ENCODE data around the gene PKN2. TPM values are rescaled to one million over a fixed set of nuclear protein-coding genes. Genes with fewer than 3 reads are reported as not detected.

The PKN2 gene
- total RNA-seq, 1 experiment from 2014 or later: 37.1 TPM

- H3K4me2 ChIP-seq (ENCODE audit: low read depth, low read length, poor library complexity, severe bottlenecking): no peak overlapping the region
- H3K36me3 ChIP-seq (ENCODE audit: insufficient read depth, low read length): peaks cover 12% of the 10 kb centered on the region; the same call in 1 of the 2 replicates
- H3K4me3 ChIP-seq (ENCODE audit: low read length): no peak overlapping the region
- no peak overlapping the region for H3K9ac ChIP-seq (ENCODE audit: low read length)
- no peaks in the 10 kb centered on the region for H4K20me1 ChIP-seq (ENCODE audit: insufficient read depth, low read depth, low read length)
- peaks cover 40% of the 10 kb centered on the region for H3K4me1 ChIP-seq (ENCODE audit: low read length)
- H3K27ac ChIP-seq (ENCODE audit: low read length): no peak overlapping the region; the same call in 1 of the 2 replicates
- H3K9me3 ChIP-seq (ENCODE audit: low read length): 0 out of 2 replicates have a peak, but pooled peaks cover 2% of the 10 kb centered on the region
- DNase-seq: no peak
- no peaks in the 10 kb centered on the region for H3K9me2 ChIP-seq (replicated peaks; ENCODE audit: insufficient read depth, low read length)
- H2AFZ ChIP-seq (ENCODE audit: low read length): no peak overlapping the region
- no peaks in the 10 kb centered on the region for H3K27me3 ChIP-seq (ENCODE audit: low read length)
- H3K79me2 ChIP-seq (ENCODE audit: low read length): peaks cover 97% of the 10 kb centered on the region
These were observed 45.2 kb downstream of the PKN2 start for GRCh38 chr1:88729297-88729696.

DNA sequence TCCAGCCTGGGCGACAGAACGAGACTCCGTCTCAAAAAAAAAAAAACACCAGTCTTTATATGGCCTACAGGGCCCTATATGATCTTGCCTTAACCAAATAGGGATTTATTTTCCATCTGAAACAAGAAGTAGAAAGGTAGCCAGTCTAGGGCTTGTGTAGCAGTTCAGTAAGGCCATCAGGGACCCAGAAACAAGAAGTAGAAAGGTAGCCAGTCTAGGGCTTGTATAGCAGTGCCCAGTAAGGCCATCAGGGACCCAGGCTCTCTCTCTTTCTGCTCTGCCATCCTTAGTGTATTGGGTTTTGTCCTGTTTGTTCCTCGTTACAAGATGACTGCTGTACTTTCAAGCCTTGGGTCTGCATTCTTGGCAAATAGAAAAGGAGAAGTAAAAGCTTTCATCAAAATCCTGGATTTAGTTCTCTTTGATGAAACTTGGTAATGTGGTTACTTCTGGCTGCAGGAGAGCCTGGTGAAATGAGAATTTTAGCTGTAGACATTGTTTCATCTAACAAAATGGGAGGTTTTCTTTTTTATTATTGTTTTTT, 46.1 kb downstream of the PKN2 start:
- H3K4me1 ChIP-seq (ENCODE audit: low read length): peaks cover 39% of the 10 kb centered on the region
- H3K79me2 ChIP-seq (ENCODE audit: low read length): peaks cover 99% of the 10 kb centered on the region
- no peaks in the 10 kb centered on the region for H3K9me2 ChIP-seq (replicated peaks; ENCODE audit: insufficient read depth, low read length)
- no peaks in the 10 kb centered on the region for H4K20me1 ChIP-seq (ENCODE audit: insufficient read depth, low read depth, low read length)
- peaks cover 7% of the 10 kb centered on the region for H3K9me3 ChIP-seq (ENCODE audit: low read length)
- peak overlapping the region; percentile 9 for H3K4me2 ChIP-seq (ENCODE audit: low read depth, low read length, poor library complexity, severe bottlenecking)
- H3K36me3 ChIP-seq (ENCODE audit: insufficient read depth, low read length): peaks cover 16% of the 10 kb centered on the region; the same call in 1 of the 2 replicates
- no peak overlapping the region for H3K9ac ChIP-seq (ENCODE audit: low read length)
- H3K27me3 ChIP-seq (ENCODE audit: low read length): no peaks in the 10 kb centered on the region
- no peak overlapping the region for H3K4me3 ChIP-seq (ENCODE audit: low read length)
- peak; percentile 56 for DNase-seq
- peak overlapping the region; percentile 33; the same call in 1 of the 2 replicates for H3K27ac ChIP-seq (ENCODE audit: low read length)
- H2AFZ ChIP-seq (ENCODE audit: low read length): no peak overlapping the region

GRCh38 chr1:88730995-88731394, 46.9 kb downstream of the PKN2 start:
- peak overlapping the region; percentile 33; the same call in 1 of the 2 replicates for H3K27ac ChIP-seq (ENCODE audit: low read length)
- H3K79me2 ChIP-seq (ENCODE audit: low read length): peaks cover 99% of the 10 kb centered on the region
- H3K9ac ChIP-seq (ENCODE audit: low read length): no peak overlapping the region
- H3K27me3 ChIP-seq (ENCODE audit: low read length): no peaks in the 10 kb centered on the region
- no peak overlapping the region for H2AFZ ChIP-seq (ENCODE audit: low read length)
- peaks cover 34% of the 10 kb centered on the region for H3K4me1 ChIP-seq (ENCODE audit: low read length)
- DNase-seq: no peak
- peak overlapping the region; percentile 9 for H3K4me2 ChIP-seq (ENCODE audit: low read depth, low read length, poor library complexity, severe bottlenecking)
- no peaks in the 10 kb centered on the region for H4K20me1 ChIP-seq (ENCODE audit: insufficient read depth, low read depth, low read length)
- H3K9me3 ChIP-seq (ENCODE audit: low read length): peaks cover 12% of the 10 kb centered on the region
- peaks cover 21% of the 10 kb centered on the region for H3K36me3 ChIP-seq (ENCODE audit: insufficient read depth, low read length)
- no peak overlapping the region for H3K4me3 ChIP-seq (ENCODE audit: low read length)
- H3K9me2 ChIP-seq (replicated peaks; ENCODE audit: insufficient read depth, low read length): no peaks in the 10 kb centered on the region

GRCh38 chr1:88731475-88732269, 47.6 kb downstream of the PKN2 start:
- H3K4me3 ChIP-seq (ENCODE audit: low read length): no peak overlapping the region
- H3K36me3 ChIP-seq (ENCODE audit: insufficient read depth, low read length): peaks cover 23% of the 10 kb centered on the region
- peaks cover 12% of the 10 kb centered on the region for H3K9me3 ChIP-seq (ENCODE audit: low read length)
- no peaks in the 10 kb centered on the region for H4K20me1 ChIP-seq (ENCODE audit: insufficient read depth, low read depth, low read length)
- no peaks in the 10 kb centered on the region for H3K27me3 ChIP-seq (ENCODE audit: low read length)
- H2AFZ ChIP-seq (ENCODE audit: low read length): no peak overlapping the region
- H3K4me1 ChIP-seq (ENCODE audit: low read length): peaks cover 29% of the 10 kb centered on the region
- H3K9me2 ChIP-seq (replicated peaks; ENCODE audit: insufficient read depth, low read length): no peaks in the 10 kb centered on the region
- no peak for DNase-seq
- H3K27ac ChIP-seq (ENCODE audit: low read length): no peak overlapping the region
- no peak overlapping the region for H3K4me2 ChIP-seq (ENCODE audit: low read depth, low read length, poor library complexity, severe bottlenecking)
- H3K79me2 ChIP-seq (ENCODE audit: low read length): peaks cover 99% of the 10 kb centered on the region
- H3K9ac ChIP-seq (ENCODE audit: low read length): no peak overlapping the region

- no peaks in the 10 kb centered on the region for H4K20me1 ChIP-seq (ENCODE audit: insufficient read depth, low read depth, low read length)
- H2AFZ ChIP-seq (ENCODE audit: low read length): no peak overlapping the region
- H3K9ac ChIP-seq (ENCODE audit: low read length): no peak overlapping the region
- H3K4me3 ChIP-seq (ENCODE audit: low read length): no peak overlapping the region
- DNase-seq: no peak
- no peaks in the 10 kb centered on the region for H3K27me3 ChIP-seq (ENCODE audit: low read length)
- peaks cover 12% of the 10 kb centered on the region for H3K9me3 ChIP-seq (ENCODE audit: low read length)
- no peak overlapping the region for H3K27ac ChIP-seq (ENCODE audit: low read length)
- H3K4me2 ChIP-seq (ENCODE audit: low read depth, low read length, poor library complexity, severe bottlenecking): no peak overlapping the region
- H3K4me1 ChIP-seq (ENCODE audit: low read length): peaks cover 20% of the 10 kb centered on the region
- peaks cover 19% of the 10 kb centered on the region for H3K36me3 ChIP-seq (ENCODE audit: insufficient read depth, low read length)
- peaks cover 100% of the 10 kb centered on the region for H3K79me2 ChIP-seq (ENCODE audit: low read length)
- no peaks in the 10 kb centered on the region for H3K9me2 ChIP-seq (replicated peaks; ENCODE audit: insufficient read depth, low read length)
These were observed 51.3 kb downstream of the PKN2 start for GRCh38 chr1:88735382-88735781.

DNA sequence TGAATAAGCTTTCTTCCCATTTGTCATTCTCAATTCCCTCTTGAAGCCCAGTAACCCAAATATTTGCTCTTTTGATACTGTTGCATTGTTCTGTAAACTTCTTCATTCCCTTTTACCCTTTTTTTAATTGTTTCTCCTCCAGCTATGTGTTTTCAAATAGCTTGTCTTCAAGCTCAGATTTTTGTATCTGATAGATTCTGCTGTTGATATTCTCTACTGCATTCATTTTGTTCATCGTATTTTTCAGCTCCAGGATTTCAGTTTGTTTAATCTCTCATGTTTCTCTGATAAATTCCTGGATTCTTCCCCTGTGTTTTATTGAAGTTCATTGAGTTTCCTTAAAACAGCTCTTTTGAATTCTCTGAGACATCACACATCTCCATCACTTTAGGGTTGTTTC, 51.8 kb downstream of the PKN2 start:
- H3K4me2 ChIP-seq (ENCODE audit: low read depth, low read length, poor library complexity, severe bottlenecking): no peak overlapping the region
- peaks cover 15% of the 10 kb centered on the region for H3K4me1 ChIP-seq (ENCODE audit: low read length)
- H3K79me2 ChIP-seq (ENCODE audit: low read length): peaks cover 100% of the 10 kb centered on the region
- no peaks in the 10 kb centered on the region for H3K9me2 ChIP-seq (replicated peaks; ENCODE audit: insufficient read depth, low read length)
- DNase-seq: no peak
- H3K9ac ChIP-seq (ENCODE audit: low read length): no peak overlapping the region
- H3K27me3 ChIP-seq (ENCODE audit: low read length): no peaks in the 10 kb centered on the region
- no peak overlapping the region for H3K27ac ChIP-seq (ENCODE audit: low read length)
- H3K4me3 ChIP-seq (ENCODE audit: low read length): no peak overlapping the region
- H4K20me1 ChIP-seq (ENCODE audit: insufficient read depth, low read depth, low read length): no peaks in the 10 kb centered on the region
- peaks cover 19% of the 10 kb centered on the region for H3K36me3 ChIP-seq (ENCODE audit: insufficient read depth, low read length)
- peaks cover 12% of the 10 kb centered on the region for H3K9me3 ChIP-seq (ENCODE audit: low read length)
- H2AFZ ChIP-seq (ENCODE audit: low read length): no peak overlapping the region

DNA sequence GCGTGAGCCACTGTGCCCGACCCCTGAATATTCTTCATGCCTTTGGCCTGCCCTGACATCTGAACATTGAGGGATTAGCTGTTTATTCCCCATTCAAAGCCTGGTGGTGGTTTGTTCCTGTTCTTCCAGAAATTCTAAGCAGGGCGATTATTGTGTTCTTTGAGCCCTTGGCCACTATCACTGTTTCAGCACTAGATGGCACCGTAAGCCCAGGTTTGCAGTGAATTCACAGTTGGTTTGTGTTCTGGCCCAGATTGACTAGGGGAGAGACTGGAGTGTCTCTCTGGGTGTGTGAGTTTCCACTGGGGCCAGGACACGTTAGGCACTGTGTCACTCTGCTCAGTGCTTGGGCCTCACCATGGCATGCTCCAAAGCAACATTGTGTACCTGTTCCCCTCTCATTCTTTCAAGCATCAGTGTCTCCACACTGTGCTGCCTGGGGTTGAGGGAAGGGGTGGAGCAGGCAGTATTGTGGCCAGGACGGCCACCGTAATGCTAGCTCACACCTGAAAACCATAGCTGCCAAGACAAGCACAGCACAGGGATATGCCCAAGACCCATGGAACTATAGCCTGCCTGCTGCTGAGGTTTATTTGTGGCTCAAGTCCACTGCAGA, 52.7 kb downstream of the PKN2 start:
- Histone ChIP-seq H2AFZ (ENCODE audit: low read length) (no peak overlapping the region), H3K4me2 (ENCODE audit: low read depth, low read length, poor library complexity, severe bottlenecking) (no peak overlapping the region), H3K9ac (ENCODE audit: low read length) (no peak overlapping the region), H4K20me1 (ENCODE audit: insufficient read depth, low read depth, low read length) (no peaks in the 10 kb centered on the region), H3K79me2 (ENCODE audit: low read length) (peaks cover 97% of the 10 kb centered on the region), H3K4me1 (ENCODE audit: low read length) (peaks cover 8% of the 10 kb centered on the region; the same call in 1 of the 2 replicates), H3K9me2 (replicated peaks; ENCODE audit: insufficient read depth, low read length) (no peaks in the 10 kb centered on the region), H3K4me3 (ENCODE audit: low read length) (no peak overlapping the region), H3K9me3 (ENCODE audit: low read length) (peaks cover 12% of the 10 kb centered on the region), H3K27me3 (ENCODE audit: low read length) (no peaks in the 10 kb centered on the region), H3K27ac (ENCODE audit: low read length) (no peak overlapping the region), H3K36me3 (ENCODE audit: insufficient read depth, low read length) (peaks cover 22% of the 10 kb centered on the region)
- DNase-seq: peak; percentile 71

DNA sequence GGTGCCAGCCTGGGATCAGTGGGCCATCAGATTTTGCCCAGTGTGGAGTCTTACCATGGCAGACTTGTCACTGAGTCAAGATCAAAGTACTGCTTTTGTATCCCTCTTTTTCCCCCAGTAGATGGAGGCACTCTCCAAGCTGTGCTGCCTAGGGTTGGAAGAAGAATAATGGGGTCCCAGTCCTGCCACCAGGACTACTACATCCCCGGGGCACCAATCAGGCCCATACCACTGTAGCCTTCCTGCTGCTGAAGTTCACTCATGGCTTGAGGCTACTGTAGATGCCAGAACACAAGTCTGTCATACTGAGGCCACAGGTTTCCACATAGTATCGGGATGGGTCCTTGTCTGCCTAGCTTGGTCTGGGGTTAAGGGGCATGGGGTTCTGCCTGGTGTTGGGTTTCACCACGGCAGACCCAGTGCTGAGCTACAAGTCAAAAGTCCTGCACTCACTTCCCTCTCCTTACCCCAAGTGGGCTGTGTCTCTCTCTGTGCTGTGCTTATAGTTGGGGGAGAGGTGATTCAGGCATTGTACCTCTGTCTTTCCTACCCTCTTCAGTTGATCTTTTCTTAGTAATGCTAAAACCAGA, 53.4 kb downstream of the PKN2 start:
- Histone ChIP-seq H3K79me2 (ENCODE audit: low read length) (peaks cover 97% of the 10 kb centered on the region), H3K9me3 (ENCODE audit: low read length) (peaks cover 12% of the 10 kb centered on the region), H3K4me3 (ENCODE audit: low read length) (no peak overlapping the region), H3K9me2 (replicated peaks; ENCODE audit: insufficient read depth, low read length) (no peaks in the 10 kb centered on the region), H2AFZ (ENCODE audit: low read length) (no peak overlapping the region), H3K9ac (ENCODE audit: low read length) (no peak overlapping the region), H3K27ac (ENCODE audit: low read length) (no peak overlapping the region), H3K4me1 (ENCODE audit: low read length) (peaks cover 8% of the 10 kb centered on the region; the same call in 1 of the 2 replicates), H3K36me3 (ENCODE audit: insufficient read depth, low read length) (peaks cover 28% of the 10 kb centered on the region), H3K27me3 (ENCODE audit: low read length) (no peaks in the 10 kb centered on the region), H4K20me1 (ENCODE audit: insufficient read depth, low read depth, low read length) (no peaks in the 10 kb centered on the region), H3K4me2 (ENCODE audit: low read depth, low read length, poor library complexity, severe bottlenecking) (no peak overlapping the region)
- DNase-seq: no peak

All from Karpas-422 (cell line).